Measurements from ENCODE around the gene PTPRD. TPM values are rescaled to one million over a fixed set of nuclear protein-coding genes. Genes with fewer than 3 reads are reported as not detected.

PTPRD gene
- total and polyA plus RNA-seq, 2 of the 4 experiments (the other 2 are of a cell fraction) = 0.07 to 0.18 TPM

DNA sequence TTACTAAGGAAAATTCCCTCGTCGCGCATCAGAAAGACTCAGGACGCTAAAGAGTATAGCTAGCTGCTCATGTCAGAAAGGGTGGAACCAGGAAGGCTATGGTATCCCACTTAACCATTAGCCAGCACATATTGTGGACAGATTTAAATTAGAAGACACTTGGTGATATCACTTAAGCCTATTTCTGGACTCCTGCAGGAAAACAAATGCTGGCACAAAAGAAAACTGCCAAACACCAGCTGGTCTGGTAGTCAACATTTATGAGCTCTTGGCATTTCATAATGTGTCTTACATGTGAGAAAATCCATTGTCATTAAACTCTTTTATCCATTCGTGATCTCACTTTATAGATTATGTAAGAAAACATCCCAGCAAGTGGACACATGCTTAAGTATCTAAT, 377.4 kb downstream of the PTPRD start:
- H2AK9ac ChIP-seq (replicated peaks; ENCODE audit: low read depth, low read length, poor library complexity) = no peak overlapping the region
- no peak overlapping the region for H2BK20ac ChIP-seq (ENCODE audit: low read depth, low read length)
- no peaks in the 10 kb centered on the region for H3K9me3 ChIP-seq (ENCODE audit: control insufficient read depth, insufficient read depth, low read length)
- no peak overlapping the region for H3K9ac ChIP-seq (ENCODE audit: low read depth, low read length)
- no CpG with 5 or more reads among the region's 5 CpGs for WGBS, 2 experiments (ENCODE audit: extremely low coverage in 2 of 2, insufficient read length in 1 of 2)
- H4K5ac ChIP-seq (ENCODE audit: low read depth, low read length) = no peak overlapping the region
- H3K4me3 ChIP-seq (ENCODE audit: insufficient read depth, low read depth, low read length) = no peak overlapping the region
- no peak overlapping the region for H2BK5ac ChIP-seq (ENCODE audit: low read depth, low read length, poor library complexity, severe bottlenecking)
- intact Hi-C loops (cut with micrococcal nuclease) = no loop called here
- BruUV-seq (replicated peaks) = no TSS peak
- H3K4me2 ChIP-seq (ENCODE audit: low read depth, low read length) = no peak overlapping the region
- POLR2A ChIA-PET (ENCODE audit: unreplicated experiment) = no interaction called here
- no peak overlapping the region for H3K18ac ChIP-seq (ENCODE audit: low read depth, low read length)
- H3K9me1 ChIP-seq (ENCODE audit: insufficient read depth, low read length) = no peaks in the 10 kb centered on the region
- in situ Hi-C loops (cut with MboI; ENCODE audit: low sequenced_read_pairs) = no loop called here
- H2BK120ac ChIP-seq (ENCODE audit: low read depth, low read length) = no peak overlapping the region
- H3K79me1 ChIP-seq (ENCODE audit: low read depth in 1 of 2, low read length in 2 of 2) = no peaks in the 10 kb centered on the region
- no peaks in the 10 kb centered on the region for H4K20me1 ChIP-seq (ENCODE audit: insufficient read depth, low read length)
- H3K56ac ChIP-seq (ENCODE audit: extremely low read depth, insufficient read depth, low read length) = no peak overlapping the region
- ATAC-seq (ENCODE audit: low read depth) (no peak), DNase-seq (no peak)
- H3K4ac ChIP-seq (ENCODE audit: low read depth, low read length) = no peak overlapping the region
- H3K4me1 ChIP-seq (ENCODE audit: control insufficient read depth, insufficient read depth, low read length) = no peaks in the 10 kb centered on the region
- H2AK5ac ChIP-seq (ENCODE audit: low read depth, low read length) = no peak overlapping the region
- dilution Hi-C loops (cut with HindIII; ENCODE audit: low sequenced_read_pairs, unreplicated experiment) = no loop called here
- no peak overlapping the region for H4K91ac ChIP-seq (ENCODE audit: insufficient read depth, low read depth, low read length)
- CTCF ChIA-PET = no interaction called here
- no peaks in the 10 kb centered on the region for H3K27me3 ChIP-seq (ENCODE audit: control insufficient read depth, insufficient read depth, low read length)
- H3K27ac ChIP-seq (ENCODE audit: insufficient read depth, low read length) = no peak overlapping the region
- H2BK15ac ChIP-seq (ENCODE audit: low read depth, low read length) = no peak overlapping the region
- H4K8ac ChIP-seq (ENCODE audit: low read depth in 2 of 2, low read length in 2 of 2) = no peak overlapping the region
- no peaks in the 10 kb centered on the region for H3K36me3 ChIP-seq (ENCODE audit: control insufficient read depth, insufficient read depth, low read length)
- no peak overlapping the region for H3K23ac ChIP-seq (ENCODE audit: low read depth, low read length)
- H3K14ac ChIP-seq (replicated peaks; ENCODE audit: low read depth, low read length) = no peak overlapping the region
- TF ChIP-seq MXI1 (IDR thresholded peaks at IDR 0.05; ENCODE audit: borderline replicate concordance, low read depth, low read length) (no peak), MAFK (IDR thresholded peaks at IDR 0.05; ENCODE audit: low read depth, low read length) (no peak), RCOR1 (IDR thresholded peaks at IDR 0.05; ENCODE audit: insufficient replicate concordance, low read length) (no peak), BHLHE40 (IDR thresholded peaks at IDR 0.05; ENCODE audit: low read depth, low read length) (no peak), CEBPB (IDR thresholded peaks at IDR 0.05; ENCODE audit: low read depth, low read length) (no peak), RFX5 (IDR thresholded peaks at IDR 0.05; ENCODE audit: low read depth, low read length) (no peak), FOS (IDR thresholded peaks at IDR 0.05; ENCODE audit: low read depth, low read length) (no peak), MAZ (IDR thresholded peaks at IDR 0.05; ENCODE audit: borderline replicate concordance, low read depth, low read length) (no peak), RAD21 (IDR thresholded peaks at IDR 0.05; ENCODE audit: low read length) (no peak), NFE2L2 (IDR thresholded peaks at IDR 0.05; ENCODE audit: low read depth, low read length) (no peak), CHD1 (IDR thresholded peaks at IDR 0.05; ENCODE audit: low read depth, low read length) (no peak), SMC3 (IDR thresholded peaks at IDR 0.05; ENCODE audit: low read depth, low read length) (no peak), POLR2A (IDR thresholded peaks at IDR 0.05; ENCODE audit: low read depth, low read length) (no peak)
- TF ChIP-seq, protein P1, sequence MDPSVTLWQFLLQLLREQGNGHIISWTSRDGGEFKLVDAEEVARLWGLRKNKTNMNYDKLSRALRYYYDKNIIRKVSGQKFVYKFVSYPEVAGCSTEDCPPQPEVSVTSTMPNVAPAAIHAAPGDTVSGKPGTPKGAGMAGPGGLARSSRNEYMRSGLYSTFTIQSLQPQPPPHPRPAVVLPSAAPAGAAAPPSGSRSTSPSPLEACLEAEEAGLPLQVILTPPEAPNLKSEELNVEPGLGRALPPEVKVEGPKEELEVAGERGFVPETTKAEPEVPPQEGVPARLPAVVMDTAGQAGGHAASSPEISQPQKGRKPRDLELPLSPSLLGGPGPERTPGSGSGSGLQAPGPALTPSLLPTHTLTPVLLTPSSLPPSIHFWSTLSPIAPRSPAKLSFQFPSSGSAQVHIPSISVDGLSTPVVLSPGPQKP (IDR thresholded peaks at IDR 0.05; ENCODE audit: borderline replicate concordance, low read depth, low read length) = no peak
- TF ChIP-seq, protein P2, sequence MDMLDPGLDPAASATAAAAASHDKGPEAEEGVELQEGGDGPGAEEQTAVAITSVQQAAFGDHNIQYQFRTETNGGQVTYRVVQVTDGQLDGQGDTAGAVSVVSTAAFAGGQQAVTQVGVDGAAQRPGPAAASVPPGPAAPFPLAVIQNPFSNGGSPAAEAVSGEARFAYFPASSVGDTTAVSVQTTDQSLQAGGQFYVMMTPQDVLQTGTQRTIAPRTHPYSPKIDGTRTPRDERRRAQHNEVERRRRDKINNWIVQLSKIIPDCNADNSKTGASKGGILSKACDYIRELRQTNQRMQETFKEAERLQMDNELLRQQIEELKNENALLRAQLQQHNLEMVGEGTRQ (IDR thresholded peaks at IDR 0.05; ENCODE audit: low read depth, low read length) = no peak
- TF ChIP-seq, protein P3, sequence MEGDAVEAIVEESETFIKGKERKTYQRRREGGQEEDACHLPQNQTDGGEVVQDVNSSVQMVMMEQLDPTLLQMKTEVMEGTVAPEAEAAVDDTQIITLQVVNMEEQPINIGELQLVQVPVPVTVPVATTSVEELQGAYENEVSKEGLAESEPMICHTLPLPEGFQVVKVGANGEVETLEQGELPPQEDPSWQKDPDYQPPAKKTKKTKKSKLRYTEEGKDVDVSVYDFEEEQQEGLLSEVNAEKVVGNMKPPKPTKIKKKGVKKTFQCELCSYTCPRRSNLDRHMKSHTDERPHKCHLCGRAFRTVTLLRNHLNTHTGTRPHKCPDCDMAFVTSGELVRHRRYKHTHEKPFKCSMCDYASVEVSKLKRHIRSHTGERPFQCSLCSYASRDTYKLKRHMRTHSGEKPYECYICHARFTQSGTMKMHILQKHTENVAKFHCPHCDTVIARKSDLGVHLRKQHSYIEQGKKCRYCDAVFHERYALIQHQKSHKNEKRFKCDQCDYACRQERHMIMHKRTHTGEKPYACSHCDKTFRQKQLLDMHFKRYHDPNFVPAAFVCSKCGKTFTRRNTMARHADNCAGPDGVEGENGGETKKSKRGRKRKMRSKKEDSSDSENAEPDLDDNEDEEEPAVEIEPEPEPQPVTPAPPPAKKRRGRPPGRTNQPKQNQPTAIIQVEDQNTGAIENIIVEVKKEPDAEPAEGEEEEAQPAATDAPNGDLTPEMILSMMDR (conservative IDR thresholded peaks at IDR 0.05; ENCODE audit: low read depth, low read length) = no peak
- no peak overlapping the region for H2AFZ ChIP-seq (replicated peaks; ENCODE audit: low read length, poor library complexity)
